Uterus (tissue), 4 donors: ENCODE data around the gene NCOA1. TPM values are rescaled to one million over a fixed set of nuclear protein-coding genes. Genes with fewer than 3 reads are reported as not detected.

Experiments used
- DNase-seq, 2 donors: peaks; one replicate each; pipeline ENCODE4 v3.0.0-alpha.2; 2019 to 2020
- H3K27ac ChIP-seq, 2 donors: fragments of 200-600 bp; sonication (generic); 1 replicate in 1 of 2; 2 replicates in 1 of 2; pipeline ENCODE4 v1.5.1; 2016 to 2018
- H3K27me3 ChIP-seq, 2 donors: fragments of 200-600 bp; sonication (generic); one replicate each; pipeline ENCODE4 v1.5.1; 2018 to 2019; ENCODE audit warnings: control low read depth in 1 of 2
- H3K36me3 ChIP-seq, 2 donors: fragments of 200-600 bp; sonication (generic); one replicate each; pipeline ENCODE4 v1.5.1; 2019; ENCODE audit warnings: control low read depth in 1 of 2
- H3K4me1 ChIP-seq, 2 donors: fragments of 200-600 bp; sonication (generic); one replicate each; pipeline ENCODE4 v1.5.1; 2018 to 2019; ENCODE audit warnings: control low read depth in 1 of 2
- H3K4me3 ChIP-seq, 2 donors: fragments of 200-600 bp; sonication (generic); 1 replicate in 1 of 2; 2 replicates in 1 of 2; pipeline ENCODE4 v1.5.1; 2018 to 2019; ENCODE audit warnings: mild to moderate bottlenecking in 1 of 2
- H3K9me3 ChIP-seq, 2 donors: fragments of 200-600 bp; sonication (generic); one replicate each; pipeline ENCODE4 v1.5.1; 2019; ENCODE audit warnings: control low read depth in 1 of 2
- POLR2A ChIP-seq, 2 donors: fragments of 450-650 bp; IDR thresholded peaks; one replicate each; pipeline ENCODE4 v1.6.1; 2016; ENCODE audit warnings: antibody characterized with exemption in 2 of 2, mild to moderate bottlenecking in 1 of 2, moderate library complexity in 1 of 2
- intact Hi-C: fragments of 100-400 bp; cut with DNase I; formaldehyde crosslinking; loops from one replicate; pipeline ENCODE4 v1.15.1; 2023; ENCODE audit warnings: low total_unique reads
- total RNA-seq, 4 donors: library from RNA; depleted of rRNA in 3 of 4; stranded (reverse); fragments of >200 nt in 3 of 4; gene quantifications; one replicate each; pipeline versions ENCODE4 v1.1.0 to v1.2.4, GENCODE V29; 2014 to 2023
- TF ChIP-seq, protein P1 (sequence below), 4 experiments: fragments of 200-600 bp in 2 of 4; fragments of 450-650 bp in 2 of 4; sonication (generic) in 2 of 4; IDR thresholded peaks; one replicate each; pipeline ENCODE4 v1.5.1; 2016 to 2019; ENCODE audit warnings: antibody characterized with exemption in 4 of 4, mild to moderate bottlenecking in 2 of 4, moderate library complexity in 1 of 4
- donor health status: DM: yes; HTN: yes; CAD: no.

The NCOA1 gene
- total RNA-seq, 4 donors from 2014 or later = 38.7 to 88.5 (median 62.0) TPM

DNA sequence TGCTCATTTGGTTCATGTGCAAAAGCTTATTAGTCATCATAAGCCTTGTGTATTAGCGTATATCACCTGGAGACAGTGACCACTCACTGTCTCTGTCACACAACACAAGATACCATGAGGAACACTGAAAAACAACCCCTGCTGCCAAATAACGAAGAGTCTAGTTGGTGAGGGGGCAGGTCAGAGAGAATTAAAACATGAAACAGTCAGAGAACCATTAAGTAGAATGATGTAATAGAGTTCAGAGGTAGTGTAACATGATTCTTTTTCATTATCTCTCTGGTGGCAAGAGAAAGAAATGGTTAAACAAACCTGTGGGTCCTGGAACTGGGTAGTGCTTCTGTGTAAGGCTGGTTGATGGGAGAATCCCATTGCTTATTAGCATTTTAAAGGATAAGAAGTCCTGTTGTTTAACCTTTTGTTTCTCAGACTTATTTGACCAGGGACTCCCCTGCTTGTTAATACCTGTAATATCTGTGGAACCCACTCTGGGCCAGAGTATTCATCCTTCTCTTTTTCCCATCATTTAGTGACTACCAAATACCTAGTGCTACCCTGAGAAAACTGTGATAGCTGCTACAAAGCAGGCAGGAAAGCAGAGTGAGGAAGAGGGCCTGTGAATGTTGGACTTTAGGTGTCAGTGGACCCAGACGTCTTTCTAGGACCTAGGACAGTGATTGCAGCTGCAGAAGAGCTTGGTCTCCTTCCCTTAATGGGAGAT lies 264.1 kb downstream of the NCOA1 start:
- TF ChIP-seq POLR2A (IDR thresholded peaks at IDR 0.05) = no peak
- TF ChIP-seq, protein P1, sequence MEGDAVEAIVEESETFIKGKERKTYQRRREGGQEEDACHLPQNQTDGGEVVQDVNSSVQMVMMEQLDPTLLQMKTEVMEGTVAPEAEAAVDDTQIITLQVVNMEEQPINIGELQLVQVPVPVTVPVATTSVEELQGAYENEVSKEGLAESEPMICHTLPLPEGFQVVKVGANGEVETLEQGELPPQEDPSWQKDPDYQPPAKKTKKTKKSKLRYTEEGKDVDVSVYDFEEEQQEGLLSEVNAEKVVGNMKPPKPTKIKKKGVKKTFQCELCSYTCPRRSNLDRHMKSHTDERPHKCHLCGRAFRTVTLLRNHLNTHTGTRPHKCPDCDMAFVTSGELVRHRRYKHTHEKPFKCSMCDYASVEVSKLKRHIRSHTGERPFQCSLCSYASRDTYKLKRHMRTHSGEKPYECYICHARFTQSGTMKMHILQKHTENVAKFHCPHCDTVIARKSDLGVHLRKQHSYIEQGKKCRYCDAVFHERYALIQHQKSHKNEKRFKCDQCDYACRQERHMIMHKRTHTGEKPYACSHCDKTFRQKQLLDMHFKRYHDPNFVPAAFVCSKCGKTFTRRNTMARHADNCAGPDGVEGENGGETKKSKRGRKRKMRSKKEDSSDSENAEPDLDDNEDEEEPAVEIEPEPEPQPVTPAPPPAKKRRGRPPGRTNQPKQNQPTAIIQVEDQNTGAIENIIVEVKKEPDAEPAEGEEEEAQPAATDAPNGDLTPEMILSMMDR (IDR thresholded peaks at IDR 0.05) = no peak
- intact Hi-C loops = no loop called here
- Histone ChIP-seq H3K4me3 (no peak overlapping the region), H3K27ac (no peak overlapping the region), H3K4me1 (no peaks in the 10 kb centered on the region), H3K36me3 (no peaks in the 10 kb centered on the region), H3K9me3 (no peaks in the 10 kb centered on the region), H3K27me3 (no peaks in the 10 kb centered on the region)
- DNase-seq = no peak

GRCh38 chr2:24756789-24757188 lies 265.7 kb downstream of the NCOA1 start:
- H3K9me3 ChIP-seq = no peaks in the 10 kb centered on the region
- H3K36me3 ChIP-seq = no peaks in the 10 kb centered on the region
- no peaks in the 10 kb centered on the region for H3K4me1 ChIP-seq
- no peak for DNase-seq
- no peak for TF ChIP-seq POLR2A (IDR thresholded peaks at IDR 0.05)
- TF ChIP-seq, protein P1 (IDR thresholded peaks at IDR 0.05) = no peak
- no peaks in the 10 kb centered on the region for H3K27me3 ChIP-seq
- intact Hi-C loops = no loop called here
- H3K27ac ChIP-seq = no peak overlapping the region
- H3K4me3 ChIP-seq = no peak overlapping the region

- TF ChIP-seq, protein P1 (IDR thresholded peaks at IDR 0.05) = no peak
- no peak for TF ChIP-seq POLR2A (IDR thresholded peaks at IDR 0.05)
- no peaks in the 10 kb centered on the region for H3K9me3 ChIP-seq
- no peaks in the 10 kb centered on the region for H3K36me3 ChIP-seq
- H3K4me3 ChIP-seq = no peak overlapping the region
- H3K27ac ChIP-seq = no peak overlapping the region
- intact Hi-C loops = no loop called here
- no peak for DNase-seq
- H3K4me1 ChIP-seq = no peaks in the 10 kb centered on the region
- no peaks in the 10 kb centered on the region for H3K27me3 ChIP-seq
Measured at GRCh38 chr2:24761866-24762265, 270.8 kb downstream of the NCOA1 start.

DNA sequence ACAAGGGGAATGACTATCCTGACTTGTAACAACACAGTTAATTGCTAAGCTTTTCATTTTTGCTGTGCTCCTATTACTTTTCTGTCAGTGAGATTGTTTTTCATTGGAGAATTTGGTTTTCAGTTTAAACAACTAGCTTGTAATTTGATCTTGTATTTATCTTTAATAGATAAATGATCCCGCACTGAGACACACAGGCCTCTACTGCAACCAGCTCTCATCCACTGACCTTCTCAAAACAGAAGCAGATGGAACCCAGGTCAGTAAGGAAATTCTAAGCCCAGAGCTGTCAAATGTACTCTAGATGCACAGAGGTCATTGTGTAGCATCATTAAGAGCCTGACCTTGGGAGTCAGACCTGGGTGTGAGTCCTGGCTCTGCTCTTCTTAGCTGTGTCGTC lies 271.5 kb downstream of the NCOA1 start:
- H3K4me1 ChIP-seq = no peaks in the 10 kb centered on the region
- TF ChIP-seq, protein P1 (IDR thresholded peaks at IDR 0.05) = no peak
- TF ChIP-seq POLR2A (IDR thresholded peaks at IDR 0.05) = no peak
- no peaks in the 10 kb centered on the region for H3K36me3 ChIP-seq
- no peak overlapping the region for H3K4me3 ChIP-seq
- intact Hi-C loops = no loop called here
- DNase-seq = no peak
- no peak overlapping the region for H3K27ac ChIP-seq
- H3K9me3 ChIP-seq = no peaks in the 10 kb centered on the region
- H3K27me3 ChIP-seq = no peaks in the 10 kb centered on the region

GRCh38 chr2:24763843-24764242 lies 272.8 kb downstream of the NCOA1 start:
- TF ChIP-seq, protein P1 (IDR thresholded peaks at IDR 0.05) = no peak
- no peak for TF ChIP-seq POLR2A (IDR thresholded peaks at IDR 0.05)
- Histone ChIP-seq H3K36me3 (no peaks in the 10 kb centered on the region), H3K9me3 (no peaks in the 10 kb centered on the region), H3K27me3 (no peaks in the 10 kb centered on the region), H3K27ac (no peak overlapping the region), H3K4me3 (no peak overlapping the region), H3K4me1 (no peaks in the 10 kb centered on the region)
- no peak for DNase-seq
- intact Hi-C loops = no loop called here
